ENCODE data around the gene ZDHHC1.

The ZDHHC1 gene

GRCh38 chr16:67446968-67447507, 30.8 kb upstream of the ZDHHC1 start:
- no peak for DNase-seq

GRCh38 chr16:67445913-67446907, 29.9 kb upstream of the ZDHHC1 start:
- no peak for DNase-seq

- DNase-seq, result no peak
Observed at GRCh38 chr16:67445441-67445912, 29.2 kb upstream of the ZDHHC1 start.

GRCh38 chr16:67445126-67445426, 28.8 kb upstream of the ZDHHC1 start:
- no peak for DNase-seq

- DNase-seq, result no peak
Observed at GRCh38 chr16:67444259-67445125, 28.2 kb upstream of the ZDHHC1 start.

GRCh38 chr16:67443265-67443664, 27.0 kb upstream of the ZDHHC1 start:
- DNase-seq, result no peak

GRCh38 chr16:67442581-67443255, 26.4 kb upstream of the ZDHHC1 start:
- DNase-seq, result no peak

GRCh38 chr16:67441907-67442306, 25.6 kb upstream of the ZDHHC1 start:
- no peak for DNase-seq

GRCh38 chr16:67441271-67441753, 25.0 kb upstream of the ZDHHC1 start:
- DNase-seq, result no peak

- no peak for DNase-seq
Observed at GRCh38 chr16:67438824-67439393, 22.6 kb upstream of the ZDHHC1 start.

- DNase-seq, result no peak
Observed at GRCh38 chr16:67438098-67438791, 22.0 kb upstream of the ZDHHC1 start.

- no peak for DNase-seq
Observed at GRCh38 chr16:67437513-67437912, 21.2 kb upstream of the ZDHHC1 start.

GRCh38 chr16:67436640-67437193, 20.4 kb upstream of the ZDHHC1 start:
- DNase-seq, result no peak

GRCh38 chr16:67435758-67436164, 19.5 kb upstream of the ZDHHC1 start:
- no peak for DNase-seq

GRCh38 chr16:67433131-67433719, 16.9 kb upstream of the ZDHHC1 start:
- no peak for DNase-seq

GRCh38 chr16:67432506-67432890, 16.2 kb upstream of the ZDHHC1 start:
- DNase-seq, result no peak

- no peak for DNase-seq
Observed at GRCh38 chr16:67431775-67432505, 15.7 kb upstream of the ZDHHC1 start.

- DNase-seq, result peak; percentile 8
Observed at GRCh38 chr16:67430977-67431774, 14.9 kb upstream of the ZDHHC1 start, which contains the start of gene HSD11B2. Gene HSD11B2, plus strand, starts transcription at chr16:67431121. Its CDS starts 128 bp downstream, at chr16:67431249.

- DNase-seq, result peak; percentile 21
Observed at GRCh38 chr16:67430504-67430976, 14.3 kb upstream of the ZDHHC1 start.
